ENCODE measurements around the gene UMOD.

DNA sequence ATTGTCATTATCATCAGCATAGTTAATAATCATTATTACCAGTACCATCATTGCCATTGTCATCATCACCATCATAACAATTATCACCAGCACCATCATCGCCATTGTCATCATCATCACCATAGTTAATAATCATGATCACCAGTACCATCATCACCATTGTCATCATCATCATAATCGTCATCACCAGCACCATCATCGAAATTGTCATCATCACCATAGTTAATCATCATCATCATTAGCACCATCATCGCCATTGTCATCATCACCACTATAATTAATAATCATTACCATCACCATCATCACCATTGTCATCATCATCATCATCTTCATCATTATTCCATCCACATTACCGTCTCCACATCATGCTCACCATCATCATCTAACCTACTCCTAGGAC lies 38.5 kb upstream of the UMOD start:
- TF ChIP-seq, protein P1, sequence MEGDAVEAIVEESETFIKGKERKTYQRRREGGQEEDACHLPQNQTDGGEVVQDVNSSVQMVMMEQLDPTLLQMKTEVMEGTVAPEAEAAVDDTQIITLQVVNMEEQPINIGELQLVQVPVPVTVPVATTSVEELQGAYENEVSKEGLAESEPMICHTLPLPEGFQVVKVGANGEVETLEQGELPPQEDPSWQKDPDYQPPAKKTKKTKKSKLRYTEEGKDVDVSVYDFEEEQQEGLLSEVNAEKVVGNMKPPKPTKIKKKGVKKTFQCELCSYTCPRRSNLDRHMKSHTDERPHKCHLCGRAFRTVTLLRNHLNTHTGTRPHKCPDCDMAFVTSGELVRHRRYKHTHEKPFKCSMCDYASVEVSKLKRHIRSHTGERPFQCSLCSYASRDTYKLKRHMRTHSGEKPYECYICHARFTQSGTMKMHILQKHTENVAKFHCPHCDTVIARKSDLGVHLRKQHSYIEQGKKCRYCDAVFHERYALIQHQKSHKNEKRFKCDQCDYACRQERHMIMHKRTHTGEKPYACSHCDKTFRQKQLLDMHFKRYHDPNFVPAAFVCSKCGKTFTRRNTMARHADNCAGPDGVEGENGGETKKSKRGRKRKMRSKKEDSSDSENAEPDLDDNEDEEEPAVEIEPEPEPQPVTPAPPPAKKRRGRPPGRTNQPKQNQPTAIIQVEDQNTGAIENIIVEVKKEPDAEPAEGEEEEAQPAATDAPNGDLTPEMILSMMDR (IDR thresholded peaks at IDR 0.05; ENCODE audit: low read depth, low read length, poor library complexity, severe bottlenecking) = no peak
- TF ChIP-seq EZH2phosphoT487 (IDR thresholded peaks at IDR 0.05; ENCODE audit: borderline replicate concordance, low read length) = no peak

Data from DOHH2 (cell line).